CD4-positive, CD25-positive, alpha-beta regulatory T cell (primary cell): ENCODE results near the gene ENTPD1. TPM values are rescaled to one million over a fixed set of nuclear protein-coding genes. Genes with fewer than 3 reads are reported as not detected.
"Not testable (repeated sequence)": the region's sequence is repeated elsewhere in the genome, so short reads cannot be mapped to it uniquely, and the experiment has no call there.

Source experiments
- ATAC-seq, 2 donors: fragments of 150-1000 bp; cut with Tn5 transposase; one replicate each; pipeline ENCODE4 v1.10.0; 2021; ENCODE audit warnings: low read depth in 2 of 2, moderate number of reproducible peaks in 2 of 2, moderate library complexity in 1 of 2
- DNase-seq, 3 donors: peaks; one replicate each; pipeline versions ENCODE4 v3.0.0 to v3.0.0-alpha.2; 2012 to 2022; ENCODE audit warnings: mixed read lengths in 1 of 3
- H3K27ac ChIP-seq: one replicate; pipeline ENCODE4 v1.7.0; 2013; ENCODE audit warnings: mild to moderate bottlenecking, low read length; ENCODE audit not compliant: insufficient read depth, poor library complexity, severe bottlenecking
- H3K27me3 ChIP-seq: one replicate; pipeline ENCODE4 v1.7.0; 2013; ENCODE audit warnings: low read length; ENCODE audit not compliant: control insufficient read depth, insufficient read depth
- H3K36me3 ChIP-seq: one replicate; pipeline ENCODE4 v1.7.0; 2013; ENCODE audit warnings: mild to moderate bottlenecking, low read length, moderate library complexity; ENCODE audit not compliant: control insufficient read depth, insufficient read depth
- H3K4me1 ChIP-seq: 2 replicates; pipeline ENCODE4 v1.7.0; 2013; ENCODE audit warnings: mild to moderate bottlenecking, low read length; ENCODE audit not compliant: insufficient read depth, control insufficient read depth, poor library complexity, severe bottlenecking
- H3K4me3 ChIP-seq: one replicate; pipeline ENCODE4 v1.7.0; 2013; ENCODE audit warnings: low read depth, mild to moderate bottlenecking, low read length, moderate library complexity
- H3K9me3 ChIP-seq, 2 experiments: 1 replicate in 1 of 2; 2 replicates in 1 of 2; pipeline ENCODE4 v1.7.0; 2013; ENCODE audit warnings: low read length in 2 of 2, mild to moderate bottlenecking in 1 of 2, moderate library complexity in 1 of 2; ENCODE audit not compliant: control insufficient read depth in 2 of 2
- H3K27ac Mint-ChIP-seq, 3 donors: one replicate each; pipeline ENCODE4 v1.8.0; 2020 to 2022; ENCODE audit warnings: mild to moderate bottlenecking in 3 of 3, mixed read lengths in 3 of 3, moderate library complexity in 2 of 3
- H3K27me3 Mint-ChIP-seq: one replicate; pipeline ENCODE4 v1.8.0; 2022; ENCODE audit warnings: mild to moderate bottlenecking, mixed read lengths
- H3K36me3 Mint-ChIP-seq: one replicate; pipeline ENCODE4 v1.8.0; 2020; ENCODE audit warnings: mixed read lengths
- H3K4me1 Mint-ChIP-seq, 4 donors: one replicate each; pipeline ENCODE4 v1.8.0; 2020 to 2022; ENCODE audit warnings: mixed read lengths in 4 of 4, mild to moderate bottlenecking in 1 of 4
- H3K4me3 Mint-ChIP-seq, 4 donors: one replicate each; pipeline ENCODE4 v1.8.0; 2020 to 2022; ENCODE audit warnings: mild to moderate bottlenecking in 4 of 4, mixed read lengths in 4 of 4, moderate library complexity in 3 of 4
- H3K9me3 Mint-ChIP-seq, 7 donors: one replicate each; pipeline ENCODE4 v1.8.0; 2020 to 2022; ENCODE audit warnings: mixed read lengths in 7 of 7, mild to moderate bottlenecking in 3 of 7, moderate library complexity in 2 of 7
- polyA plus RNA-seq, 4 donors: library from polyadenylated mRNA; unstranded; fragments of 300-500 nt; fragmentation: Illumina TruSeq; gene quantifications; one replicate each; pipeline ENCODE4 v1.2.3, GENCODE V29; 2021
- total RNA-seq: library from RNA; stranded (reverse); gene quantifications from one replicate; pipeline ENCODE4 v1.2.3, GENCODE V29; 2022

The ENTPD1 gene
- total and polyA plus RNA-seq, 5 donors from 2014 or later, result 3.5 to 49.4 (median 25.7) TPM

DNA sequence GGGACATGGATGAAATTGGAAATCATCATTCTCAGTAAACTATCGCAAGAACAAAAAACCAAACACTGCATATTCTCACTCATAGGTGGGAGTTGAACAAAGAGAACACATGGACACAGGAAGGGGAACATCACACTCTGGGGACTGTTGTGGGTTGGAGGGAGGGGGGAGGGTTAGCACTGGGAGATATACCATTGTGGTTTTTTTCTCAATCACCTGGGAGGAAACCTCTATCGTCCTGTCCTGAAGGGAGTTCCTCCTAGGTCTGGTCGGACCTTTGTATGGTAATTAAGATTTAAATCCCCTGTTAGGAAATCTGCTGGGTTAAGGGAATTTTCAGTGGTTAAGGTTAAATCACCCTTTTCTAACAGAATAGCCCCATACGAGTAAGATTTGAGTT is 33.5 kb upstream of the ENTPD1 start:
- H3K27ac ChIP-seq, H3K4me3 Mint-ChIP-seq, H3K36me3 ChIP-seq, H3K4me1 ChIP-seq, H3K9me3 Mint-ChIP-seq, H3K27ac Mint-ChIP-seq, H3K9me3 ChIP-seq, H3K36me3 Mint-ChIP-seq, H3K4me1 Mint-ChIP-seq, DNase-seq, H3K4me3 ChIP-seq, H3K27me3 Mint-ChIP-seq, ATAC-seq, H3K27me3 ChIP-seq: not testable (repeated sequence)

DNA sequence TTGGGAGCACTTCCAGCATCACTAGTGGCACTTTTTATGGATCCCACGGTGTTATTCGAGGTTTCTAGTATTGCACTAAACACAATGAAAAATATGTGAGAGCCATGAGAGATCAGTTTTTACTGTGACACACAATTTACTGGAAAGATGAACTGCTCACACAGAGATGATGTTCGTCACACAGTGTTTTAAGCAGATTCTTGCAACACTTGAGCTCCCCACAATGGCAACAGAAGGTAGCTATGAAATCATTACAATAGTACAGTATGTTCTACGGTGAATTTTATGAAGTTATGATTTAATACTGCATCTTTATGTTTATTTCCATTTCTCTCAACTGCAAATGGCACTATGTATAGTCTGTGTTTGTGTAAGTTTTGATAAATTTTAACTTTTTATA is 27.4 kb upstream of the ENTPD1 start:
- no peak overlapping the region for H3K27ac ChIP-seq
- H3K27me3 Mint-ChIP-seq, result peaks cover 11% of the 10 kb centered on the region
- peaks cover 0 to 6% (median 0%) of the 10 kb centered on the region in 4 donors for H3K4me1 Mint-ChIP-seq
- ATAC-seq, result no peak
- H3K36me3 ChIP-seq, result no peaks in the 10 kb centered on the region
- H3K27me3 ChIP-seq, result peaks cover 2% of the 10 kb centered on the region
- no peak overlapping the region for H3K27ac Mint-ChIP-seq
- H3K9me3 Mint-ChIP-seq, result peaks cover 0 to 21% (median 4%) of the 10 kb centered on the region in 7 donors
- no peaks in the 10 kb centered on the region for H3K36me3 Mint-ChIP-seq
- H3K4me1 ChIP-seq, result no peaks in the 10 kb centered on the region
- H3K4me3 ChIP-seq, result no peak overlapping the region
- peaks cover 2 to 14% of the 10 kb centered on the region in 2 experiments for H3K9me3 ChIP-seq
- DNase-seq, result no peak
- H3K4me3 Mint-ChIP-seq, result no peak overlapping the region

DNA sequence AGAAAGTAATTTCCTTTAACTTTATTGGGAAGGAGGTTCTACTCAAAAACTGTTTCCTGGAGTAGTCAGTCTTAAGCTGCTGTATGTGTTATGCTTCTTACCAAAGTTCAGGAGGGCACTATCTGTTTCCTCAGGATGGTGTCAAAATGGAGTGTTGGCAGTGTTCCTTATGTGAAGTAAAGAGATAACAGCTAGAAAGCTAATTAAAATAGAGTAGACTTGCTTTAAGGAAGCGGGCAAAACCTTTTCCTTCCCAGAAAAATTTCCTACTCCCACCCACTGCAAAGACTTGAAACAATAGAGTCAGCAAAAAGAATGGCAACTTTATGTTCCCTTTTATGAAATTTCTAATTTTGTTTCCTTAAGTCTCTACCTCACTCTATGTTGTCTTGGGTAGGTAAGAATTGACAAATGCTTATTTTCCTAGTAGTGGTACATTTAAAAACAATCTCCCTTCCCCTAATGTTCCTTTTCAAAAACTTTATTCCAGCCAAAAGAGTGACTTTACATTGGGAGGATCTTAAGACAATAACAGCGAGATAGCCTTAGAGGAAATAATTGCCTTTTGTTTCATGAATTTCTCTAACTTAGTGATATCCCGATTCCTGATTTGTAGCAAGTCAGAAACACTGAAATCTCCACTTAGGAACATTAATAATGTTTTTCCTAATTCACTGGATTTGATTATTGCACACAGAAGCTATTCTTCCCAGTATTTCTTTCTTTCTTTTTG is 26.5 kb upstream of the ENTPD1 start:
- Histone ChIP-seq H3K27ac (no peak overlapping the region), H3K4me3 (no peak overlapping the region), H3K9me3 (peaks cover 2 to 18% of the 10 kb centered on the region in 2 experiments), H3K4me1 (no peaks in the 10 kb centered on the region), H3K27me3 (peaks cover 2% of the 10 kb centered on the region), H3K36me3 (no peaks in the 10 kb centered on the region)
- ATAC-seq (no peak), DNase-seq (no peak)
- Mint-ChIP-seq H3K4me1 (peaks cover 0 to 4% (median 0%) of the 10 kb centered on the region in 4 donors), H3K36me3 (no peaks in the 10 kb centered on the region), H3K27me3 (peaks cover 11% of the 10 kb centered on the region), H3K4me3 (no peak overlapping the region), H3K27ac (no peak overlapping the region), H3K9me3 (peaks cover 0 to 23% (median 5%) of the 10 kb centered on the region in 7 donors)

DNA sequence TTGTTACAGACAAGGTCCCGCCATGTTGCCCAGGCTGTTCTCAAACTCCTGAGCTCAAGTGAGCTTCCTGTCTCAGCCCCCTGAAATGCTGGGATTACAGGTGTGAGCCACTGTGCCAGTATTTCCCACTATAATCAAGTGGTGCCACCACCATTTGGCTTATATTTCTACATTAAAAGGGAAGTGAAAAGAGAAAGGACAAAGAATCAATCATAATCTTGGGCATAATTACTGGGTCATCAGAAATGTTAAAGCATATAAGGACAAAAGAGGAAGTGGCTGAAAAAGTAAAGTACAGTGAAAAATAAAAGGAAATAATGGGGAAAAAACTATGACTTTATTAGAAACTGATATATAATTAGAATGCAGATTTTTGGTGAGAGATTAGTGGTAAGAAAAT is 25.7 kb upstream of the ENTPD1 start:
- DNase-seq (no peak), ATAC-seq (no peak)
- Mint-ChIP-seq H3K27me3 (peaks cover 11% of the 10 kb centered on the region), H3K9me3 (peaks cover 0 to 25% (median 5%) of the 10 kb centered on the region in 7 donors), H3K36me3 (no peaks in the 10 kb centered on the region), H3K4me1 (no peaks in the 10 kb centered on the region), H3K27ac (peak overlapping the region in 1 of 3 donors; percentile 72), H3K4me3 (no peak overlapping the region)
- Histone ChIP-seq H3K4me3 (no peak overlapping the region), H3K36me3 (no peaks in the 10 kb centered on the region), H3K9me3 (peaks cover 2 to 18% of the 10 kb centered on the region in 2 experiments), H3K4me1 (no peaks in the 10 kb centered on the region), H3K27me3 (peaks cover 2% of the 10 kb centered on the region), H3K27ac (no peak overlapping the region)

DNA sequence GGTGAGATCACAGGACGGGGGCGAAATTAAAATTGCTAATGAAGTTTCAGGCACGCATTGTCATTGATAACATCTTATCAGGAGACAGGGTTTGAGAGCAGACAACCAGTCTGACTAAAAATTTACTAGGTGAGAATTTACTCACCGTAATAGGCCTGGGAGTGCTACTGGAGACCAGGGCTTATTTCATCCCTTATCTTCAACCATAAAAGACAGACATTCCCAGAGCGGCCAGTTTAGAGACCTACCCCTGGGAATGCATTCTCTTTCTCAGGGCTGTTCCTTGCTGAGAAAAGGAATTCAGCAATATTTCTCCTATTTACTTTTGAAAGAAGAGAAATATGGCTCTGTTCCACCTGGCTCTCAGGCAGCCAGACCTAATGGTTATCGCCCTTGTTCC is 23.1 kb upstream of the ENTPD1 start:
- not testable (repeated sequence) for H3K4me1 ChIP-seq, H3K27ac ChIP-seq, H3K27me3 ChIP-seq, ATAC-seq, DNase-seq, H3K36me3 ChIP-seq, H3K27ac Mint-ChIP-seq, H3K4me3 Mint-ChIP-seq, H3K4me1 Mint-ChIP-seq, H3K36me3 Mint-ChIP-seq, H3K4me3 ChIP-seq
- Mint-ChIP-seq H3K27me3 (peaks cover 11% of the 10 kb centered on the region), H3K9me3 (peaks cover 0 to 25% (median 5%) of the 10 kb centered on the region in 7 donors)
- H3K9me3 ChIP-seq, result peaks cover 2 to 18% of the 10 kb centered on the region in 2 experiments

DNA sequence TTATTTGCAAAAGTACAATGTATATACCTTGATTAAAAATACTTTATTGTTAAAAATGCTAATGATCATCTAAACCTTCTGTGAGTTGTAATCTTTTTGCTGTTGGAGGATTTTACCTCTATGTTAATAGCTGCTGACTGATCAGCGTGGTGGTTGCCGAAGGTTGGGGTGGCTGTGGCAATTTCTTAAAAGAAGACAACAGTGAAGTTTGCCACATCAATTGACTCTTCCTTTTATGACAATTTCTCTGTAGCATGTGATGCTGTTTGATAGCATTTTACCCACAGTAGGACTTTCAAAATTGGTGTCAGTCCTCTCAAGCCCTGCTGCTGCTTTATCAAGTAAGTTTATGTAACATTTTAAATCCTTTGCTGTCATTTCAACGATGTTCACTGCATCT is 16.9 kb upstream of the ENTPD1 start:
- H3K27me3 Mint-ChIP-seq, result no peaks in the 10 kb centered on the region
- H3K4me1 Mint-ChIP-seq, result peaks cover 0 to 9% (median 0%) of the 10 kb centered on the region in 4 donors
- no peak overlapping the region for H3K4me3 Mint-ChIP-seq
- DNase-seq, result peak in 1 of 3 donors; percentile 20
- no peaks in the 10 kb centered on the region for H3K36me3 Mint-ChIP-seq
- Histone ChIP-seq H3K4me3 (no peak overlapping the region), H3K27me3 (no peaks in the 10 kb centered on the region), H3K36me3 (no peaks in the 10 kb centered on the region), H3K4me1 (no peaks in the 10 kb centered on the region), H3K9me3 (no peaks in the 10 kb centered on the region), H3K27ac (no peak overlapping the region)
- H3K27ac Mint-ChIP-seq, result no peak overlapping the region
- ATAC-seq, result no peak
- peaks cover 0 to 8% (median 0%) of the 10 kb centered on the region in 7 donors for H3K9me3 Mint-ChIP-seq

DNA sequence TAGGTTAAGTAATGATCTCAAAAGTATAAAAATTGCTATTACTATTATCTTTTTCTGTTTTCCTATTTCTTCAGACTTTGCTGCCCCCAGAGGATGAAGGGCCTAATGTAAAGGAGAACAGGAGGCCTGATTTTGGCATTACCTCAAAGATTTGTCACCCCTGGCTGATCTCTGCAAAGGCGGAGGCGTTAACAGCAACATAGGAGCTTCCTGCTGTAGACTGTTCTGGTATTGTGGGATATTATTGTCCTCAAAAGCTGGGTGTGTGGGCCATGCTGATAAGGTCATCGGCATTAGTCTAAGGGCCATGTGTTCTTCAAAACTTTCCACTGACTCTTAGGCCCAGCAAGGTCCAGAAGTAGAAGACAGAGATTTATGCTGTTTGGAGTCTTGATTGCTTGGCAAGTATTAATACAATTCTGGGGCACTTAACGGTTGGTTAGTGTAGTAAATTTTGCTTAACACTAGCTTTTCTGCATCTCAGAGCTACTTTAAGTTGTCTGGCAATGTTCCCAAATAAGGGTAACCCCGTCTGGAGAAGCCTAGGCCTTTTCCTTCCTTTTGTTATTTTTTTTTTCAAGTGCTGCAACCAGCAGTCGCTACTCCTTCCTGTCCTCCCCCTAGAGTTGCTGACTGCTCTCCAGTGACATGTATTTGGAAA is 14.0 kb upstream of the ENTPD1 start:
- Histone ChIP-seq H3K9me3 (no peaks in the 10 kb centered on the region), H3K36me3 (no peaks in the 10 kb centered on the region), H3K27ac (no peak overlapping the region), H3K4me3 (no peak overlapping the region), H3K27me3 (no peaks in the 10 kb centered on the region), H3K4me1 (no peaks in the 10 kb centered on the region)
- DNase-seq (no peak), ATAC-seq (no peak)
- Mint-ChIP-seq H3K4me1 (peaks cover 0 to 9% (median 0%) of the 10 kb centered on the region in 4 donors), H3K36me3 (no peaks in the 10 kb centered on the region), H3K4me3 (no peak overlapping the region), H3K9me3 (peaks cover 0 to 4% (median 0%) of the 10 kb centered on the region in 7 donors), H3K27me3 (no peaks in the 10 kb centered on the region), H3K27ac (peak overlapping the region in 2 of 3 donors; percentile 6 to 12)
